Mesenchymal stem cell (in vitro differentiated cells and primary cell): ENCODE data around the gene TAF1C.
A peak's percentile ranks its signal among the peaks of the same experiment; 100 is the strongest.

Source experiments
- DNase-seq: peaks from one replicate; pipeline ENCODE4 v3.0.0-alpha.2; 2013
- H2AFZ ChIP-seq: one replicate; pipeline ENCODE4 v1.6.1; 2013; ENCODE audit warnings: low read depth, mild to moderate bottlenecking, control low read depth, inconsistent platforms, low read length, moderate library complexity
- H2AK5ac ChIP-seq: 2 replicates; pipeline ENCODE4 v1.6.1; 2013; ENCODE audit warnings: low read length, moderate library complexity, mild to moderate bottlenecking, inconsistent platforms; ENCODE audit not compliant: severe bottlenecking
- H2BK120ac ChIP-seq: one replicate; pipeline ENCODE4 v1.6.1; 2013; ENCODE audit warnings: low read depth, mild to moderate bottlenecking, inconsistent platforms, low read length, moderate library complexity
- H2BK12ac ChIP-seq, 2 experiments: one replicate each; pipeline ENCODE4 v1.6.1; 2013; ENCODE audit warnings: inconsistent platforms in 2 of 2, low read length in 2 of 2, mild to moderate bottlenecking in 2 of 2, moderate library complexity in 2 of 2, control low read depth in 1 of 2
- H2BK15ac ChIP-seq: one replicate; pipeline ENCODE4 v1.6.1; 2013; ENCODE audit warnings: mild to moderate bottlenecking, low read depth, inconsistent platforms; ENCODE audit not compliant: poor library complexity, severe bottlenecking
- H2BK5ac ChIP-seq: 2 replicates; pipeline ENCODE4 v1.6.1; 2013; ENCODE audit warnings: low read depth, mild to moderate bottlenecking, low read length, control low read depth, inconsistent platforms; ENCODE audit not compliant: poor library complexity, severe bottlenecking
- H3K14ac ChIP-seq, 2 experiments: one replicate each; pipeline ENCODE4 v1.6.1; 2013; ENCODE audit warnings: inconsistent platforms in 2 of 2, low read length in 2 of 2, control low read depth in 1 of 2, mild to moderate bottlenecking in 1 of 2, moderate library complexity in 1 of 2
- H3K18ac ChIP-seq, 2 experiments: one replicate each; pipeline ENCODE4 v1.6.1; 2013; ENCODE audit warnings: inconsistent platforms in 2 of 2, low read length in 2 of 2, control low read depth in 1 of 2, low read depth in 1 of 2, mild to moderate bottlenecking in 1 of 2
- H3K23ac ChIP-seq, 2 experiments: one replicate each; pipeline ENCODE4 v1.6.1; 2013; ENCODE audit warnings: inconsistent platforms in 2 of 2, low read length in 2 of 2, mild to moderate bottlenecking in 2 of 2, moderate library complexity in 2 of 2, control low read depth in 1 of 2
- H3K27ac ChIP-seq: 2 replicates; pipeline ENCODE4 v1.5.1; 2013; ENCODE audit warnings: mild to moderate bottlenecking, moderate library complexity, low read length, control low read depth, inconsistent platforms; ENCODE audit not compliant: poor library complexity, severe bottlenecking
- H3K27me3 ChIP-seq, 2 experiments: 2 replicates each; pipeline versions ENCODE4 v1.6.1 to v1.7.0; 2013; ENCODE audit warnings: low read length in 2 of 2, mild to moderate bottlenecking in 2 of 2, moderate library complexity in 2 of 2, control low read depth in 1 of 2, inconsistent platforms in 1 of 2; ENCODE audit not compliant: control insufficient read depth in 1 of 2, insufficient read depth in 1 of 2
- H3K36me3 ChIP-seq, 2 experiments: 2 replicates each; pipeline versions ENCODE4 v1.6.1 to v1.7.0; 2013; ENCODE audit warnings: low read length in 2 of 2, control low read depth in 1 of 2, inconsistent platforms in 1 of 2, low read depth in 1 of 2, mild to moderate bottlenecking in 1 of 2; ENCODE audit not compliant: insufficient read depth in 2 of 2, control insufficient read depth in 1 of 2
- H3K4ac ChIP-seq, 2 experiments: one replicate each; pipeline ENCODE4 v1.6.1; 2013; ENCODE audit warnings: inconsistent platforms in 2 of 2, low read length in 2 of 2, mild to moderate bottlenecking in 2 of 2, moderate library complexity in 2 of 2, control low read depth in 1 of 2, low read depth in 1 of 2
- H3K4me1 ChIP-seq: 2 replicates; pipeline ENCODE4 v1.6.1; 2013; ENCODE audit warnings: low read depth, low read length, control low read depth; ENCODE audit not compliant: control insufficient read depth, insufficient read depth
- H3K4me2 ChIP-seq: 2 replicates; pipeline ENCODE4 v1.6.1; 2013; ENCODE audit warnings: low read length, mild to moderate bottlenecking, inconsistent platforms; ENCODE audit not compliant: poor library complexity, severe bottlenecking
- H3K4me3 ChIP-seq, 2 experiments: 2 replicates each; pipeline versions ENCODE4 v1.5.1 to v1.7.0; 2013; ENCODE audit warnings: low read length in 2 of 2, mild to moderate bottlenecking in 2 of 2, control low read depth in 1 of 2, low read depth in 1 of 2; ENCODE audit not compliant: insufficient read depth in 1 of 2
- H3K79me1 ChIP-seq: replicated peaks from 2 replicates; pipeline ENCODE4 v1.6.1; 2013; ENCODE audit warnings: mild to moderate bottlenecking, control low read depth, low read length, inconsistent platforms; ENCODE audit not compliant: poor library complexity, severe bottlenecking
- H3K9ac ChIP-seq: 2 replicates; pipeline ENCODE4 v1.7.0; 2013; ENCODE audit warnings: mild to moderate bottlenecking, low read length, moderate library complexity
- H3K9me3 ChIP-seq: 2 replicates; pipeline ENCODE4 v1.7.0; 2013; ENCODE audit warnings: mild to moderate bottlenecking, low read length; ENCODE audit not compliant: control insufficient read depth
- H4K8ac ChIP-seq: one replicate; pipeline ENCODE4 v1.6.1; 2013; ENCODE audit warnings: inconsistent platforms, mild to moderate bottlenecking, low read length, moderate library complexity
- H4K91ac ChIP-seq: one replicate; pipeline ENCODE4 v1.6.1; 2013; ENCODE audit warnings: mild to moderate bottlenecking, low read length, inconsistent platforms
- WGBS: methylation state at CpG from one replicate; pipeline ENCODE4 v1.1.7; 2013; ENCODE audit warnings: mixed read lengths; 5-methylcytosine and 5-hydroxymethylcytosine counted together

Gene TAF1C

DNA sequence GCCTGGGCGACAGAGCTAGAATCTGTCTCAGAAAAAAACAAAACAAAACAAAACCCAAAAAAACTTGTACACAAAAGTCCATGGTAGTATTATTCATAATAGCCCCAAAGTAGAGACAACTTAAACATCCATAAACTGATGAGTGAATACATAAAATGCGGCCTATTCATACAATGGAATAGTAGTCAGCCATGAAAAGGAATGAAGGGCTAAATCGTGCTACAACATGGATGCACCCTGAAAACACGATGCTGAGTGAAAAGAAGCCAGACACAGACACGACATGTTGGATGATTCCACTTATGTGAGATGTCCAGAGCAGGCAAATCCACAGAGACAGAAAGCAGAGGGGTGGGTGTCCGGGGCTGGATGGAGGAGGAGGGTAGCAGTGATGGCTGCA lies 40.7 kb upstream of the TAF1C start:
- H3K27me3 ChIP-seq: peaks cover 14 to 44% of the 10 kb centered on the region in 2 experiments
- H2BK5ac ChIP-seq: no peak overlapping the region
- WGBS: 94% methylated on average over 5 of the region's 6 CpGs

GRCh38 chr16:84226026-84226425 lies 39.2 kb upstream of the TAF1C start:
- Histone ChIP-seq H2BK12ac (peak overlapping the region in 1 of 2 experiments; percentile 42), H3K4me2 (no peak overlapping the region), H2AFZ (no peak overlapping the region), H3K27me3 (peaks cover 9 to 30% of the 10 kb centered on the region in 2 experiments), H3K9ac (no peak overlapping the region), H3K14ac (peak overlapping the region in 1 of 2 experiments; percentile 35), H3K4me1 (peaks cover 17% of the 10 kb centered on the region), H3K27ac (no peak overlapping the region), H3K4ac (no peak overlapping the region), H3K79me1 (no peaks in the 10 kb centered on the region), H2BK15ac (no peak overlapping the region), H2BK120ac (no peak overlapping the region), H2AK5ac (no peak overlapping the region), H2BK5ac (no peak overlapping the region), H3K9me3 (no peaks in the 10 kb centered on the region), H4K91ac (no peak overlapping the region), H3K36me3 (no peaks in the 10 kb centered on the region), H4K8ac (no peak overlapping the region), H3K23ac (no peak overlapping the region), H3K4me3 (no peak overlapping the region), H3K18ac (no peak overlapping the region)
- 93% methylated on average over 8 of the region's 8 CpGs for WGBS
- no peak for DNase-seq

More for the DNA sequence above, 40.7 kb upstream of the TAF1C start:
- Histone ChIP-seq H3K4me3 (no peak overlapping the region), H2BK120ac (no peak overlapping the region), H2AK5ac (no peak overlapping the region), H4K8ac (peak overlapping the region; percentile 41), H4K91ac (peak overlapping the region; percentile 19), H3K9me3 (no peaks in the 10 kb centered on the region), H2AFZ (no peak overlapping the region), H3K18ac (peak overlapping the region; percentile 3 to 29), H3K14ac (no peak overlapping the region), H2BK12ac (peak overlapping the region in 1 of 2 experiments; percentile 68), H2BK15ac (no peak overlapping the region), H3K4me2 (no peak overlapping the region), H3K23ac (no peak overlapping the region), H3K9ac (no peak overlapping the region), H3K4me1 (peaks cover 17% of the 10 kb centered on the region), H3K4ac (no peak overlapping the region), H3K36me3 (no peaks in the 10 kb centered on the region), H3K27ac (no peak overlapping the region), H3K79me1 (no peaks in the 10 kb centered on the region)
- no peak for DNase-seq

- no peak overlapping the region for H2BK5ac ChIP-seq
- no peak overlapping the region for H4K91ac ChIP-seq
- no peak overlapping the region for H2AFZ ChIP-seq
- no peak overlapping the region for H2BK15ac ChIP-seq
- H3K18ac ChIP-seq: no peak overlapping the region
- no peak overlapping the region for H3K4me3 ChIP-seq
- DNase-seq: no peak
- no peaks in the 10 kb centered on the region for H3K36me3 ChIP-seq
- no peak overlapping the region for H3K23ac ChIP-seq
- H3K9me3 ChIP-seq: no peaks in the 10 kb centered on the region
- no peak overlapping the region for H2AK5ac ChIP-seq
- H3K27me3 ChIP-seq: peaks cover 5 to 25% of the 10 kb centered on the region in 2 experiments
- no peak overlapping the region for H3K4ac ChIP-seq
- H3K14ac ChIP-seq: peak overlapping the region in 1 of 2 experiments; percentile 53
- no peak overlapping the region for H3K4me2 ChIP-seq
- H2BK120ac ChIP-seq: no peak overlapping the region
- H3K79me1 ChIP-seq: no peaks in the 10 kb centered on the region
- no peak overlapping the region for H3K9ac ChIP-seq
- H2BK12ac ChIP-seq: no peak overlapping the region
- no peak overlapping the region for H3K27ac ChIP-seq
- H3K4me1 ChIP-seq: peaks cover 17% of the 10 kb centered on the region
- H4K8ac ChIP-seq: no peak overlapping the region
- WGBS: 96% methylated on average over 7 of the region's 7 CpGs
Measured at GRCh38 chr16:84225571-84225970, 38.7 kb upstream of the TAF1C start.

- Histone ChIP-seq H4K8ac (no peak overlapping the region), H3K9ac (no peak overlapping the region), H2BK12ac (no peak overlapping the region), H3K18ac (no peak overlapping the region), H3K4me3 (no peak overlapping the region), H2BK5ac (no peak overlapping the region), H3K4ac (no peak overlapping the region), H2AK5ac (no peak overlapping the region), H2BK120ac (no peak overlapping the region), H3K36me3 (no peaks in the 10 kb centered on the region), H3K23ac (no peak overlapping the region), H3K79me1 (no peaks in the 10 kb centered on the region), H3K4me1 (peaks cover 17% of the 10 kb centered on the region), H3K4me2 (no peak overlapping the region), H4K91ac (no peak overlapping the region), H2BK15ac (no peak overlapping the region), H2AFZ (no peak overlapping the region), H3K27me3 (peaks cover 4 to 26% of the 10 kb centered on the region in 2 experiments), H3K9me3 (no peaks in the 10 kb centered on the region), H3K14ac (no peak overlapping the region), H3K27ac (no peak overlapping the region)
- 87% methylated on average over 3 of the region's 3 CpGs for WGBS
- DNase-seq: no peak
Measured at GRCh38 chr16:84225126-84225525, 38.3 kb upstream of the TAF1C start.
